GOT3 (cell line): ENCODE results near the gene PTPRD.
"Not testable (repeated sequence)": the region's sequence is repeated elsewhere in the genome, so short reads cannot be mapped to it uniquely, and the experiment has no call there.

Source experiments
- DNase-seq: peaks from one replicate; lab custom pipeline; 2025; ENCODE audit warnings: mixed read lengths; lab: John Stamatoyannopoulos, UW

Gene PTPRD

DNA sequence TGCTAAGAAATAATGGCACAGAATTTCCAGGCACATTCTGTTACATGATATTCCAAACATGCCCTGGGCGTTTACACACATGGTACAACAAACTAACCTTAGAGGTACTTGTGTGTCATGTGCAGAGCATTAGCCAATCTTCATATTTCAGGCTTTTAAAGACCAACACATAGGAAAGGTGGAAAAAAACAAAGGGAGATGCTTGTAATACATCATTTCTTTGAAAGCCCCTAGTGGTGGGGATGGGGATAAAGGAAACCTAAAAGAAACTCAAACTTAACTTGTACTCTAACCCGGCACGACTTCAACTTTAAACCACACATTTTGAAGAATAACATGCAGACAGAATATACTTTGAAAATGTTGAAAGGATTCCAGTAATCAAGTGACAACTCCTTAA, 133.6 kb downstream of the PTPRD start:
- DNase-seq: no peak

- DNase-seq: not testable (repeated sequence)
Measured at GRCh38 chr9:10449201-10449617, 163.6 kb downstream of the PTPRD start.

- DNase-seq: no peak
Measured at GRCh38 chr9:10447036-10447435, 165.8 kb downstream of the PTPRD start.

DNA sequence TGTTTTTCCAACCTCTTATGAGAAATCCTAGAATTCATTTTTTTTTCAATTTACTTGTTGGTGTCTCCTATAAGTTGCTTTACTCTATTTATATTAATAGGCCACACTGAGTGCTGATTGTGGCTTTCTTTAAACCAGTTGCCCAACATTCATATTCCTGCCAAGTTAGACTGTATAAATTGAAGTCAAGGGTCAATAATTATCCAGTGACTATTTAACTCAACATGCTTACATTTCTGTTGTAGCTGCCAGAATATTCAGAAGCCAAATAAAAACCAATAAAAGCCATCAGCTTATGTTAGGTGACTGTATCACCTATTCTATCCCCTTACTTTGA, 169.0 kb downstream of the PTPRD start:
- no peak for DNase-seq

GRCh38 chr9:10443181-10443867, 169.5 kb downstream of the PTPRD start:
- no peak for DNase-seq

DNA sequence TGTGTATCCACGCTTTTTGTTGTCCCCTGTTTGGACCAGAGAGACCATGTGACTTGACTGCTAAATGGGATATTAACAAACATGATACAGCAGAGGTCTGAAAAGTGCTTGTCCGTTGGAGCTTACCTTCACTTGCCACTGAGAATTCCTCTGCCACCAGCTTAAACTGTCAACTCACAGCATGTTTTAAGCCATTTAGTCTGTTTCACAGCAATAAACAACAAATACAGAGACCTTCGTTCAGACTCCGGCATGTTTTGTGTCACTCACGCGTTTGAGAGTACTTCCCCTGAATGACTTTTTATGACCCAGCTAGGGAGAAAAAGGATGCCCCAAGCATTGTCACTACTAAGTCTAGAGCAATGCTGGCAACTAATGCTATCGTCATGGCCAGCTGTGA, 173.8 kb downstream of the PTPRD start:
- DNase-seq: no peak

GRCh38 chr9:10436756-10437155, 176.0 kb downstream of the PTPRD start:
- no peak for DNase-seq

GRCh38 chr9:10434412-10434811, 178.4 kb downstream of the PTPRD start:
- DNase-seq: no peak

DNA sequence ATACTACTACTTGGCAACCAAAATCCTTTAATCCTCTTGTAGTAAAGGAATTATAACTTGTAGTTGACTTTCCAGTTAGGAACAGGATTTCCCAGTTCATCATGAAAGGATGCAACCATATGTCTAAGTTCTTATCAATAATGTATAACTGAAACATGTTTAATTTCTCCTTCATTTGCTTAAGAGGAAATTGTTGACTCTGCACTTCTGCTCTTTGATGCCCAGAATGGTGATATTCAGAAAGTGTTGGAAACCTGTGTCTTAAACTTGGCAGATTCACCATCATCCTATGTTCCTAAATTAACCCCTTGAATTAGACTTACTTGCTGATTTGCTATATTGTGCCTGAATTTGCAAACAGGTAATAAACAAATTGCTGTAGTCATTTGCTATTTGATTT, 201.5 kb downstream of the PTPRD start:
- DNase-seq: no peak

- no peak for DNase-seq
Measured at GRCh38 chr9:10403283-10403682, 209.5 kb downstream of the PTPRD start.

- no peak for DNase-seq
Measured at GRCh38 chr9:10396615-10397014, 216.2 kb downstream of the PTPRD start.

DNA sequence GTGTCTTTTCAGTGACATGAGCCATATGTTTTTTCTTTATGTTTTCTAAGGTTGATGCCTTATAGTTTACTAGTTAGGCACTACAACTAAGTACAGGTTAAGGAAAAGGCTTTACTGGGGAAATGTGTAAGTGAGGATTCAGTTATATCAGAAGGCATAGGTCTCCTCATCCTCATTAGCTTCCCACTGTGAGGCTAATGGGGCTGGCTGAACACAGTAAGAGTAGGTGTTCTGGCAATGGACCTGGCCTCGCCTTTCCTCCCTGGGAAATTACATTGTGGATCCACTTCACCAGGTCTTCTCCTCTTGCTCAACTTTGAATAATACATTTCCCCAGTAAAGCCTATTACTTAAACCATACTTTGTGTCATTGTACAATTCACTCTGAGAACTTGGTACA, 225.5 kb downstream of the PTPRD start:
- no peak for DNase-seq

DNA sequence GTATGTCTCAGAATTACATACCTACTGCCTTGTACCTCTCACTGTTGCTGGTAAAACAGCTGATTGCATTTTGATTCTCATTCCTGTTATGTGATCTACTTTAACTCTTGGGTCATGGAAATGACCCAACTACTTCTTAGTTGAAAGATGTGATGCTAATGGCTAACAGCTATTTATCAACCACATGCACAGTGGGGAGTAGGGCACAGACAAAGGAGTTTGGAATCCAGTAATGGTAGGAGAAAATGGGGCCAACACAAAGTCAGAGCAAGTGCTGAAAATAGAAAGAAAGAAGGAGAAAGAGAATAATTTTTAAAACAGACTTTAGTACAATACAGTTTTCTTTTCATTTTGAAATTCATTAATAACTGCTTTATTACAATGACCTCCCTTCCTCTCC, 241.0 kb downstream of the PTPRD start:
- DNase-seq: no peak

GRCh38 chr9:10366171-10366779, 246.5 kb downstream of the PTPRD start:
- no peak for DNase-seq

GRCh38 chr9:10354591-10354990, 258.2 kb downstream of the PTPRD start:
- DNase-seq: no peak

DNA sequence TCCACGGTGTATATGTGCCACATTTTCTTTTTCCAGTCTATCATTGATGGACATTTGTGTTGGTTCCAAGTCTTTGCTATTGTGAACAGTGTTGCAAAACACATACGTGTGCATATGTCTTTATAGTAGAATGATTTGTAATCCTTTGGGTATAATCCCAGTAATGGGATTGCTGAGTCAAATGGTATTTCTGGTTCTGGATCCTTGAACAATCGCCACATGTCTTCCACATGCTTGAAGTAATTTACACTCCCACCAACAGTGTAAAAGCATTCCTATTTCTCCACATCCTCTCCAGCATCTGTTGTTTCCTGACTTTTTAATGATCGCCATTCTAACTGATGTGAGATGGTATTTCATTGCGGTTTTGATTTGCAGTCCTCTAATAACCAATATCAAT, 267.2 kb downstream of the PTPRD start:
- not testable (repeated sequence) for DNase-seq

DNA sequence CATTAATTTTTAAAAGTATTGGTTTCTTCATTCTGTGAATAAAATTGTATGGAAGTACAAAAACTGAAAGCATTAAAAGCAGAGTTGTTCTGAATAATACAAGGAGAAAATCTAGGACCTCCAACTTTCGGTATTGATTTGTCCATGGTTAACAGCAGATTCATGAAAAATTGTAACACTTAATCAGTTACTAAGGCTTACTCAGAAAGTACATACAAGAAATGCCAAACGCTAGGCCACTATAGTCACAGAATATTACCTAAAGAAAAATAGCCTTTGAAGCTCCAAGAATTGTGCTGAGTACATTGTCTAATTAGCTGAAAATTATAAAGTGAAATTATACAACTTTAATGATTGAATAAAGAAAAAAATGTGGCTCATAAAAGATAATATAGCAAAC, 271.7 kb downstream of the PTPRD start:
- no peak for DNase-seq

DNA sequence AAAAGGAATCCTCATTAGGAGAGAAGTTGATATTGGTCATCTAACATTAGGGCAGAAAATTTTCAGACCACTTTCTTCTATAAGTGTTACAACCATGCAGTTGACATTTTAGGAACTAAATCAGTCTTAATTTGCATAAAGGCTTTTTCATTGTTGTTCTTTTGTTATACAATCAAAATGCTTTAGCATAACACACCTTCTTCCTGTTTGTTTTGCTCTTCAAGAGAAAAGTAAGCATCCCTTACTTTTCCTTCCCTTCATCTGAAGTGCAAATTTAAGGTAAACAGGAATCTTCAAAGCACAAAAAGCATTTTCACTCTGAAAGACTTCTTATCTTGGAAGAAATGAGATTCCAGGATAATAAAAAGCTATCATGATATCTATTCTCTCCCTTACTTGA, 273.6 kb downstream of the PTPRD start:
- DNase-seq: no peak

DNA sequence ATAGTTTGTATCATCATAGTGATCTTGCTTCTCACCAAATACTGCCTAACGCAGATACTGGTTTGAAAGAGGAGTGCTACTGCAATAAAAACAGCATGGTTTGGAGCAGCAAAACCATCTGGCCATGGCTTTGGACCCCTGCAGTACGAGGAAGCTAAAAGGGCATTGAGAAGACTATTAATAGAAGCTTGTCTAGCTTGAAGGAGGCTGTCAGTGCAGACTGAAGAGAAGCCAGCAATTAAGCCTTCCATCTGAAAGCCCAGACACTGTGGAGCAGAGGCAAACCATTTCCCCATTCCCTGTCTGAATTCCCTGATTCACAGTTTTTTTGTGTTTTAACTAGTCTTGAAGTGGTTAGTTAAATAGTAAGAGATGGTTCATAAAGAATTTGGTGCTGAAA, 281.6 kb downstream of the PTPRD start:
- DNase-seq: no peak

DNA sequence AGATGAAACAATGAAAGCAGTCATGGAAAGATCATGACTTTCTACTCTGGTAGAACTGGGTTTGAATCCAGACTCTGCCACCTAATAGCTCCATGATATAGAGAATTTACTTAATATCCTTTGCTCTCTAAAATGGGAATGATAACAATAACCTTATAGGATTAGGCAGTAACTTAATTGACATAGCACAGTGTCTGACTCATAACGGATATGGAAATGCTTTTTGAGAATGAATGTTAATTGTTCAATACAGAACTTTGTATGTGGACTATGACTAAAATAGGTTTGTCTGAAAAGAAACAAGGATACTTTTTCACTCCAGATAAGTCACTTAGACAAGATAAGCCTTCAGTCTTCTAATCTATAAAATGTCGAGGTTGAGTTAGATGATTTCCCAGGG, 330.7 kb downstream of the PTPRD start:
- no peak for DNase-seq

GRCh38 chr9:10274988-10275387, 337.8 kb downstream of the PTPRD start:
- DNase-seq: no peak

DNA sequence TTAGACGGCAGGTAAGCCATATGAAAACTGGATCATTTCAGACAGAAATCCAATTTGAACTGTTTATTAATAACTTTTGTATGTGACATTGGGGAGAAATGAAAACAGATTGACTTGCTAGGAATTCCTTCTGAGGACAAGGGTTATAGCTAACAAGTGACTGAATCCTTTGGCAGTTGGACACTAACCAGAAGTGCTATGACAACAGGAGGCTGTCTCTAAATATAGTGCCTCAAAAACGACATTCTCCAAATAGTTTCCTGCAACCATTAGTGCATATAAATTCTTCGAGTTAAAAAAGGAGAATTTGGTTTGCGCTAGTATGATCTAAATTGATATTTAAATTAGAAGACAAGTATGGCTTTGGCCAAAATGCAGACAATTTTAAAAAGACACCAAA, 338.6 kb downstream of the PTPRD start:
- no peak for DNase-seq

GRCh38 chr9:10272830-10273229, 340.0 kb downstream of the PTPRD start:
- no peak for DNase-seq
